Measurements from ENCODE around the gene AEBP2.

DNA sequence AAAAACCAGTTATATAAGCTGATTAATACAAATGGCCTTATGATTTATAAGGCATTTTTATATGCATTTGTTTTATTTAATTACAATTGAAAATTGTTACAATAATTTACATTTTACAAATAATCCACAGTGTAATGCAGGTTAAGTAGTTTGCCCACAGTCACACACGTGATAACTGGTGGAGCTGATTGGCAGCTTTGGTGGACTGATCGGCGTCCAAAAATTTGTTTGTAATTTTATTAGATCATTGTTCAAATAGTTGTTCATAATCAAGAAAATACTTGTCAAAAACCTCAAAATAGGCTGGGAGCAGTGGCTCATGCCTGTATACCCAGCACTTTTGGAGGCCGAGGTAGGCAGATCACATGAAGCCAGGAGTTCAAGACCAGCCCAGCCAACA lies 59.7 kb downstream of the AEBP2 start:
- TF ChIP-seq RAD21 (IDR thresholded peaks at IDR 0.05; ENCODE audit: low read depth) = no peak
- no peak for TF ChIP-seq ZBTB7A (IDR thresholded peaks at IDR 0.05; ENCODE audit: low read depth)
- no peak for TF ChIP-seq REST (IDR thresholded peaks at IDR 0.05; ENCODE audit: low read depth)
- TF ChIP-seq CEBPB (IDR thresholded peaks at IDR 0.05) = no peak
- TF ChIP-seq EP300 (IDR thresholded peaks at IDR 0.05; ENCODE audit: borderline replicate concordance) = no peak
- no peak for TF ChIP-seq CREB1 (IDR thresholded peaks at IDR 0.05; ENCODE audit: low read depth)
- no peak for TF ChIP-seq YY1 (IDR thresholded peaks at IDR 0.05; ENCODE audit: low read depth)
- no peak for TF ChIP-seq USF1 (IDR thresholded peaks at IDR 0.05)
- no peak for TF ChIP-seq TEAD4 (IDR thresholded peaks at IDR 0.05)
- no peak for TF ChIP-seq TAF1 (IDR thresholded peaks at IDR 0.05; ENCODE audit: low read depth)
- TF ChIP-seq NFIC (IDR thresholded peaks at IDR 0.05) = no peak
